Left ventricle myocardium superior (tissue), 1 donor: Measurements from ENCODE around the gene GYPB. TPM values are rescaled to one million over a fixed set of nuclear protein-coding genes. Genes with fewer than 3 reads are reported as not detected.
"Not testable (repeated sequence)": the region's sequence is repeated elsewhere in the genome, so short reads cannot be mapped to it uniquely, and the experiment has no call there.

Experiments
- ATAC-seq: fragments of 200-7000 bp; cut with Tn5 transposase; one replicate; pipeline ENCODE4 v1.9.1; 2020; ENCODE audit warnings: mild to moderate bottlenecking, moderate library complexity
- DNase-seq: peaks from one replicate; pipeline ENCODE4 v3.0.0-alpha.2; 2020
- intact Hi-C: fragments of 100-400 bp; cut with micrococcal nuclease; formaldehyde crosslinking; loops from one replicate; pipeline ENCODE4 v1.11.0; 2022
- total RNA-seq: library from RNA; stranded (reverse); fragmentation: NEBNext Ultra II Directional; extraction: Animal tissue kit (Norgen Biotek cat#: 25700); gene quantifications from one replicate; pipeline ENCODE4 v1.2.1, GENCODE V29; 2021
- donor health status: DM: no; HTN: yes; CAD: no; lungs with severe emphysema.

The GYPB gene
- total RNA-seq, 1 donor from 2014 or later, result not detected

DNA sequence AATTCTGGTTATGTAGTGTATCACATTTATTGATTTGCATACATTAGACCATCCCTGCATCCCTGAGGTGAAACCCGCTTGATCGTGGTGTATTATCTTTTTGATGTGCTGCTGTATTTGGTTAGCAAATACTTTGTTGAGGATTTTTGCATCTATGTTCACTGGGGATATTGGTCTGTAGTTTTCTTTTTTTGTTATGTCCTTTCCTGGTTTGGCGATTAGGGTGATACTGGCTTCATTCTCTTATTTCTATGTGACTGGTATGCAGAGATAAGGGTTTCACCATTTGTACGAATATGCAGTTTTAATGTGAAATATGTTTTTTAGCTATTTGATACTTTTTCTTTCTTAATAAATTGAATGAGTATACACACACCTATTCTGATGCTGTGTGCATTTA, 45.2 kb downstream of the GYPB start:
- intact Hi-C loops, DNase-seq, ATAC-seq: not testable (repeated sequence)

DNA sequence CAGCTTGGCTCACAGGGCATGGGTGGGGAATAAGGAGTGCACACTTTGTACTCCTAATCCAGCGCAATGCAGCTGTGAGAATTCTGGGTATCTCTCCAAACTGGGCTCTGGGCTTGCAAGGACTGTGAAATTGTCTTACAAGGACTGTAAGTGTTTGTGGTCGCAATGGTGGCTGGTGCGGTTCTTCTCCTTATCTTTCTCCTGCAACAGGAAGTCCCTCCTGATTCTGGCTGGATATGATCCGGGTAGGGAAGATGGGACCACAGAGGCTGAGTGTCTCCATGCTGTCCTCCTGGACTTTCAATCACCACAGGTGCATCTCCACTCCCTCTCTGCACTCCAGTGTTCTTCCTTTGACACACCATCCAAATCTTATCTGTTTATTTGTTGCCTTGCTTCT, 58.1 kb downstream of the GYPB start:
- intact Hi-C loops, result no loop called here
- DNase-seq (no peak), ATAC-seq (no peak)

DNA sequence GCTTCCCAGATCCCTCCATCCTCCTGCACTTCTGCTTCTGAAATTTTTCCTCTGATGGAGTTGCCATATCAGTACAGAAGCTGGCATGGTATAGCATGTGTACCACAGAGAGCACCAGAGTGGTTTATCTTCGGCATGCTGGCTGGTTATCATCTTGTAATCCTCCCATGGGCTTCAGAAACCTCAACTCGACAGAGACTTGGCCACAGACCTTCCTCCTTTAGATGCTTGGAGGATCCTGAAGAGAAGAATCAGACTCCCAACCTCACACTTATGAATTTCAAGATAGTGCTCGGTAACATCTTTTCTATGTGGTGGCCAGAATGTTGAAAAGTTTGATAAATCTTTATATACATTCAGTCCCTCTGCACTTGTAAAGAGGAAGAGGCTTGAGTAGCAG, 63.9 kb downstream of the GYPB start:
- intact Hi-C loops, DNase-seq, ATAC-seq: not testable (repeated sequence)

DNA sequence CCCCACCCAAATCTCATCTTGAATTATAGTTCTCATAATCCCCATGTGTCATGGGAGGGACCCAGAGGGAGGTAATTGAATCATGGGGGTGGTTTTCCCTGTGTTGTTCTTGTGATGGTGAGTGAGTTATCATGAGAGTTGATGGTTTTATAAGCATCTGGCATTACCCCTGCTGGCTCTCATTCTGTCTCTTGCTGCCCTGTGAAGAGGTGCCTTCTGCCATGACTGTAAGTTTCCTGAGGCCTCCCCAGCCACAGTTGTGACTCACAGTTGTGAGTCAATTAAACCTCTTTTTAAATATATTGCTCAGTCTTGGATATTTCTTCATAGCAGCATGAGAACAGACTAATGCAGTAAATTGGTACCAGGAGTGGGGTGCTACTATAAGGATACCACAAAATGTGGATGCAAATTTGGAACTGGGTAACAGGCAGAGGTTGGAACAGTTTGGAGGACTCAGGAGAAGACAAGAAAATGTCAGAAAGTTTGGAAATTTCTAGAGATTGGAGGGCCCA, 67.7 kb downstream of the GYPB start:
- DNase-seq, intact Hi-C loops, ATAC-seq: not testable (repeated sequence)

DNA sequence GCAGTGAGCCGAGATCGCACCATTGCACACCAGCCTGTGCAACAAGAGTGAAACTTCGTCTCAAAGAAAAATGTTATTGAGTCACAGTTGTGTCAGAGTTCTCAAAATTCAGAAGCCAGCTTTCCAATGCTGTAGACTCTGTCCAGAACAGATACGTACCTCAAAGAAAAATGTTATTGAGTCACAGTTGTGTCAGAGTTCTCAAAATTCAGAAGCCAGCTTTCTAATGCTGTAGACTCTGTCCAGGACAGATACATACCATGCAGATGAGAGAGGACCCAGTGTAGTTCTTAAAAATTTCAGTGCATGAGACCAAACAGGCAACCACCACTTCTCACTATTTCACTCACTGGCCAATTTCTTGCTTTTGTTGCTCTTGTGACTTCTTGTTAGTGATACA, 68.2 kb downstream of the GYPB start:
- ATAC-seq, intact Hi-C loops, DNase-seq: not testable (repeated sequence)

DNA sequence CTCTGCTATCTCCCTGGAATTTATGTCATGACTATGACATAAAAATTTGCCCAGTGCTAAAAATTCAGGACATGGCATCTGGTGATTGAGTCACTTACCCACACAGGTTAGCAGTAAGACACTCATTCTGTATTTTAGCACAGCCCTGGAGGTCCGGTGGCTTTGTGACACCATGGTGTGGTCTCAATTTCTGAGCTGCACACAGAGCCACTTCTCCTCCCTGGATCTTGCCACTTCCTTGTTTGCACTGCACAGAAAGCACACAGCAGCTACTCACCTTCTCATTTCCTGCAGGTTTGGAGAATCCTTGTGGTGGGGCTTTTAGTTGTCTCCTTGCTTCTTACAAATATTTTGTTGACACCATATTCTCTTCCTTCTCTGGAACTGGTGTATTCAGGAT, 69.0 kb downstream of the GYPB start:
- intact Hi-C loops, result not testable (repeated sequence)

DNA sequence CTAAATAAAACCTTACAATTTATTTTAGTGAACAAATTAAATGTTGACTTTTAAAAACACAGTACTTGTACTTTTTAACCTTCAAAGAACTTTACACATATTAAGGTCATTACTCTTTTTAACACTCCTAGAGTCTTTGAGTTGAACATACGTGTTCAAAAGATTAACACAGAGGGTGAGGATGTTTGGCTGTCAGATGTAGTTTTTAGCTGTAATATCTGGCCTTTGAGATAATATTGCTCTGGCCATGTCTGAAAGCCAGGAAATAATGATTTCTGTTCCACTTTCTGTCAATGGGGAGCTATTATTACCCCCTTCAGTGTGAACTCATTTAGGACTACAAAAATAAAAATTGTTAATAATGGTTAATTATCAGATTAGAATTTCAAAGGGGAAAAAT, 71.7 kb downstream of the GYPB start:
- intact Hi-C loops, ATAC-seq, DNase-seq: not testable (repeated sequence)

More for the DNA sequence above, 69.0 kb downstream of the GYPB start:
- ATAC-seq, DNase-seq: not testable (repeated sequence)

Other genes starting within 250 kb of the GYPB start
- gene GYPE, start 113.8 kb downstream of the GYPB start, total RNA-seq, result 0.35 TPM
- not detected for gene GYPA, start 121.3 kb upstream of the GYPB start, total RNA-seq